HepG2 (cell line): ENCODE results near the gene USP8. TPM values are rescaled to one million over a fixed set of nuclear protein-coding genes. Genes with fewer than 3 reads are reported as not detected.
"Not testable (repeated sequence)": the region's sequence is repeated elsewhere in the genome, so short reads cannot be mapped to it uniquely, and the experiment has no call there.

Source experiments
- ATAC-seq: fragments of 200-7000 bp; cut with Tn5 transposase; 3 replicates; pipeline ENCODE4 v1.9.1; 2020; ENCODE audit warnings: mild to moderate bottlenecking, moderate library complexity
- BruUV-seq: library from RNA; stranded (reverse); fragments of 400-500 nt; replicated peaks from 2 replicates; lab custom pipeline; 2021; lab: Mats Ljungman, UMichigan
- CTCF ChIA-PET: fragments of 300-600 bp; formaldehyde crosslinking; extraction: SDS; loops from one replicate; lab custom pipeline; 2021; ENCODE audit warnings: low total read pairs, inconsistent platforms, low intra/inter-chr PET ratio; lab: Yijun Ruan, JAX
- POLR2A ChIA-PET: fragments of 350-600 bp; sonication (Branson Sonifier 250); formaldehyde crosslinking; loops from one replicate; lab custom pipeline; 2020; ENCODE audit warnings: antibody characterized with exemption, inconsistent platforms; lab: Yijun Ruan, JAX
- DNase-seq: peaks from one replicate; pipeline ENCODE4 v3.0.0-alpha.2; 2015; ENCODE audit warnings: low spot score
- FAIRE-seq: peaks from 3 replicates; lab custom pipeline; 2011; peaks lifted over from hg19 to GRCh38; lab: Jason Lieb, UNC
- H2AFZ ChIP-seq: one replicate; pipeline ENCODE4 v1.6.1; 2011; ENCODE audit warnings: low read length, inconsistent platforms
- H3K27ac ChIP-seq: fragments of 300-600 bp; 3 replicates; pipeline ENCODE4 v1.8.0; 2011; ENCODE audit warnings: mixed run types, mild to moderate bottlenecking, mixed read lengths, low read length, inconsistent platforms; ENCODE audit not compliant: insufficient read depth; ENCODE audit errors: extremely low read length
- H3K27me3 ChIP-seq, 2 experiments: fragments of 200-600 bp in 1 of 2; 2 replicates in 1 of 2; 3 replicates in 1 of 2; pipeline versions ENCODE4 v1.6.0 to v1.8.0; 2011; ENCODE audit warnings: low read length in 2 of 2, mild to moderate bottlenecking in 2 of 2, moderate library complexity in 2 of 2, inconsistent platforms in 1 of 2; ENCODE audit not compliant: insufficient read depth in 2 of 2, control insufficient read depth in 1 of 2
- H3K36me3 ChIP-seq, 2 experiments: fragments of 200-600 bp in 1 of 2; replicated peaks in 1 of 2; 2 replicates in 1 of 2; 3 replicates in 1 of 2; pipeline versions ENCODE4 v1.5.1 to v1.8.0; 2011; ENCODE audit warnings: low read length in 2 of 2, inconsistent platforms in 1 of 2; ENCODE audit not compliant: insufficient read depth in 2 of 2, control insufficient read depth in 1 of 2
- H3K4me1 ChIP-seq: 2 replicates; pipeline ENCODE4 v1.5.1; 2012; ENCODE audit warnings: low read length, inconsistent platforms; ENCODE audit not compliant: insufficient read depth
- H3K4me2 ChIP-seq: 2 replicates; pipeline ENCODE4 v1.6.0; 2011; ENCODE audit warnings: low read depth, low read length, inconsistent platforms
- H3K4me3 ChIP-seq, 3 experiments: fragments of 200-600 bp in 1 of 3; sonication (generic), shearing (Covaris generic) in 1 of 3; replicated peaks in 1 of 3; 2 replicates each; pipeline ENCODE4 v1.5.1; 2011 to 2016; ENCODE audit warnings: low read length in 3 of 3, inconsistent platforms in 2 of 3, low read depth in 2 of 3, mild to moderate bottlenecking in 2 of 3, control low read depth in 1 of 3, mixed read lengths in 1 of 3; ENCODE audit not compliant: insufficient read depth in 1 of 3
- H3K79me2 ChIP-seq: one replicate; pipeline ENCODE4 v1.6.1; 2011; ENCODE audit warnings: low read length, inconsistent platforms; ENCODE audit not compliant: insufficient read depth
- H3K9ac ChIP-seq: 2 replicates; pipeline ENCODE4 v1.6.0; 2011; ENCODE audit warnings: mild to moderate bottlenecking, low read depth, low read length, inconsistent platforms; ENCODE audit not compliant: insufficient read depth
- H3K9me3 ChIP-seq: 2 replicates; pipeline ENCODE4 v1.5.1; 2012; ENCODE audit warnings: mild to moderate bottlenecking, low read length
- H4K20me1 ChIP-seq: 2 replicates; pipeline ENCODE4 v1.6.0; 2011; ENCODE audit warnings: inconsistent platforms, mild to moderate bottlenecking, low read length, moderate library complexity; ENCODE audit not compliant: insufficient read depth
- ATM ChIP-seq: fragments of 450-650 bp; IDR thresholded peaks from 2 replicates; pipeline ENCODE4 v1.7.1; 2017; ENCODE audit warnings: mild to moderate bottlenecking, borderline replicate concordance
- CREB1 ChIP-seq, 2 experiments: fragments of 450-650 bp in 1 of 2; IDR thresholded peaks; 2 replicates each; pipeline ENCODE4 v1.6.1; 2016 to 2017; ENCODE audit warnings: control low read depth in 1 of 2, mild to moderate bottlenecking in 1 of 2, missing compliant biosample characterization in 1 of 2, missing genetic modification characterization in 1 of 2
- MAFF ChIP-seq: IDR thresholded peaks from 2 replicates; pipeline ENCODE4 v1.6.1; 2011; ENCODE audit warnings: low read depth, low read length, improper control_type of control experiment
- MAFK ChIP-seq, 2 experiments: IDR thresholded peaks in 1 of 2; conservative IDR thresholded peaks in 1 of 2; 2 replicates each; pipeline ENCODE4 v1.6.1; 2011; ENCODE audit warnings: improper control_type of control experiment in 2 of 2, low read length in 2 of 2
- NCOR1 ChIP-seq: fragments of 200-600 bp; sonication (generic); IDR thresholded peaks from 2 replicates; pipeline ENCODE4 v1.7.0; 2017; ENCODE audit warnings: antibody characterized with exemption, low read length, borderline replicate concordance
- ZNF317 ChIP-seq: sonication (generic); formaldehyde crosslinking; IDR thresholded peaks from 2 replicates; pipeline ENCODE4 v1.5.0; 2020; ENCODE audit warnings: mild to moderate bottlenecking, missing genetic modification reagents
- WGBS: methylation state at CpG from one replicate; pipeline ENCODE4 v1.1.6; 2017; ENCODE audit warnings: low lambda C conversion rate; 5-methylcytosine and 5-hydroxymethylcytosine counted together
- in situ Hi-C: cut with HindIII; loops from 2 replicates; pipeline ENCODE4 v1.10.0; 2017; ENCODE audit warnings: low pct_unique_long_range_greater_than_20kb; ENCODE audit not compliant: extremely low pct_ligation_motif_present
- intact Hi-C: fragments of 100-400 bp; cut with micrococcal nuclease; formaldehyde crosslinking; loops from one replicate; pipeline ENCODE4 v1.10.0; 2022; ENCODE audit not compliant: unreplicated experiment
- polyA plus RNA-seq, 8 experiments: library from polyadenylated mRNA; depleted of rRNA in 3 of 8; stranded (reverse) in 7 of 8; unstranded in 1 of 8; fragments of >200 nt; fragmentation: Illumina TruSeq in 4 of 8; extraction: Trizol in 4 of 8; gene quantifications; 2 replicates each; pipeline versions ENCODE4 v1.2.1 to v1.2.3, GENCODE V29; 2011 to 2016; ENCODE audit warnings: low read depth in 4 of 8, missing spikeins in 1 of 8, mixed read lengths in 1 of 8; ENCODE audit not compliant: insufficient read depth in 1 of 8
- total RNA-seq, 5 experiments: library from RNA; depleted of rRNA; stranded (reverse); fragments of >200 nt; fragmentation: Illumina TruSeq; extraction: Trizol; gene quantifications; 2 replicates each; pipeline ENCODE4 v1.2.3, GENCODE V29; 2016; ENCODE audit warnings: low read depth in 1 of 5

The USP8 gene
- total and polyA plus RNA-seq, 2 of the 13 experiments (the other 11 are each of a cell fraction or from before 2014, with no cell fraction given) = 36.4 to 50.7 TPM

DNA sequence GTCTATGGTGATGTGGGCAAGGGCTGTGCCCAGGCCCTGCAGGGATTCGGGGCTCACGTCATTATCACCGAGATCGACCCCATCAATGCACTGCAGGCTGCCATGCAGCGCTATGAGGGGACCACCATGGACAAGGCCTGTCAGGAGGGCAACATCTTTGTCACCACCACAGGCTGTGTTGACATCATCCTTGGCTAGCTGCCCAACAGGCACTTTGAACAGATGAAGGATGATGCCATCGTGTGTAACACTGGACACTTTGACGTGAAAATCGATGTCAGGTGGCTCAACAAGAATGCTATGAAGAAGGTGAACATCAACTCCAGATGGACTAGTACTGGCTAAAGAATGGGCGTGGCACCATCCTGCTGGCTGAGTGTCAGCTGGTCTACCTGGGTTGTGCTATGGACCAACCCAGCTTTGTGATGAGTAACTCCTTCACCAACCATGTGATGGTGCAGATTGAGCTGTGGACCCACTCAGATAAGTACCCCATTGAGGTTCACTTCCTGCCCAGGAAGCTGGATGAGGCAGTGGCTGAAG, 6.1 kb upstream of the USP8 start (continued):
- 0 out of 2 replicates have a peak, but pooled peaks have one; percentile 23 for TF ChIP-seq CREB1 (IDR thresholded peaks at IDR 0.05)
- TF ChIP-seq CREB1 (CRISPR knock-in tag; IDR thresholded peaks at IDR 0.05) = no peak
- no peak for TF ChIP-seq ATM
- no peak for TF ChIP-seq ZNF317 (CRISPR knock-in tag)

DNA sequence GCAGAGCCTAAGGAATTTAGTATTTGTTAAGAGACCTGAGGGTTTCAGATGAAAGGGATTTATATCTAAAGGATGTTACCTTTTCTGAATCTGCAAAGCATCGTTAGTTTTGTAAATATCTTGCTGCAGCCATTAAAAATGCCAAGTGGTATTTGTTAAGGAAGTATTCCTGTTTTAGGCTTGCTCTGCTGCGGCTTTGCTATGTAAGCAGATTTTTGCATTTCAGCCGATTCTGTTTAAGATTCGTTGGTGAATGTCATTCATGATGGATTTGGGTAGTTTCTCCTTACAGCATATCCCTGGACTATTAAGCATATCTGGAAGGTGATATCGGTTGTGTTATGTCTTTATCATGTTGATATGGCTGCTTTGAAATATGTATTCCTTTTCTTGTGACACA, 1.0 kb downstream of the USP8 start:
- FAIRE-seq = peak; percentile 37
- CTCF ChIA-PET = no interaction called here
- BruUV-seq = no TSS peak
- H3K9me3 ChIP-seq = no peaks in the 10 kb centered on the region
- in situ Hi-C loops (no loop called here), intact Hi-C loops (no loop called here)
- peaks cover 57% of the 10 kb centered on the region for H3K79me2 ChIP-seq
- no peak for DNase-seq
- ATAC-seq = no peak
- H3K4me3 ChIP-seq = peak overlapping the region; percentile 68 to 86 (median 80)
- peak; percentile 78 for TF ChIP-seq MAFF
- TF ChIP-seq MAFK (conservative IDR thresholded peaks at IDR 0.05 in 1 of 2, IDR thresholded peaks at IDR 0.05 in 1 of 2; ENCODE audit: low read length in 2 of 2) = peak; percentile 70 to 80
- TF ChIP-seq NCOR1 = no peak
- peaks cover 57% of the 10 kb centered on the region for H3K4me1 ChIP-seq
- 2% methylated on average over 5 of the region's 5 CpGs for WGBS
- POLR2A ChIA-PET = interaction anchor here (1.3 to 4.1 kb wide), 3 partner anchors 9 to 70 kb away, joined by 4 to 62 read pairs (median 9); partner anchors contain the start of gene GABPB1
- H3K9ac ChIP-seq = peak overlapping the region; percentile 89
- peak overlapping the region; percentile 76 for H3K4me2 ChIP-seq
- H3K27ac ChIP-seq = peak overlapping the region; percentile 89
- peaks cover 16% of the 10 kb centered on the region for H4K20me1 ChIP-seq
- peaks cover 0 to 4% of the 10 kb centered on the region in 2 experiments; a peak in 2 of 5 replicates for H3K36me3 ChIP-seq
- no peaks in the 10 kb centered on the region; a peak in 1 of 5 replicates for H3K27me3 ChIP-seq
- H2AFZ ChIP-seq = no peak overlapping the region

DNA sequence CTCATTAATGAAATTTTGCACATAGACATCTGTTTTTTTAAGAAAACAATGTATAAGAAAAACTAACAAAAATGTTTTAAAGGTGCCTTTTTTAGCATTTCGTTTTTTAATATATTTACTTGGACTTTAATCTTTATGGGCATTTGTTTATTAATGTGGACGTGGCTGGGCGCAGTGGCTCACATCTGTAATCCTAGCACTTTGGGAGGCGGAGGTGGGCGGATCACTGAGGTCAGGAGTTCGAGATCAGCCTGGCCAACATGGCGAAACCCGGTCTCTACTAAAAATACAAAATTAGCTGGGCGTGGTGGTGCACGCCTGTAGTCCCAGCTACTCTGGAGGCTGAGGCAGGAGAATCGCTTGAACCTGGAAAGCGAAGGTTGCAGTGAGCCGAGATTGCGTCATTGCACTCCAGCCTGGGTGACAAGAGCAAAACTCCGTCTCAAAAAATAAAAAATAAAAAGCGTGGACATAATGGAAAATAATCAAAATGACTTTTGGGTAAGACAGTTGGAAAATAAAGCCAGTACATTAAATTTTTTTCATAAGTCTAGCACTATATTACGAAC, 1.6 kb downstream of the USP8 start:
- CTCF ChIA-PET, intact Hi-C loops, H3K27me3 ChIP-seq, H3K36me3 ChIP-seq, H3K9me3 ChIP-seq, ATAC-seq, H2AFZ ChIP-seq, BruUV-seq, FAIRE-seq, in situ Hi-C loops, DNase-seq: not testable (repeated sequence)
- peaks cover 57% of the 10 kb centered on the region for H3K4me1 ChIP-seq
- H4K20me1 ChIP-seq = peaks cover 17% of the 10 kb centered on the region
- peak overlapping the region; percentile 89 for H3K9ac ChIP-seq
- peak overlapping the region; percentile 89 for H3K27ac ChIP-seq
- peaks cover 63% of the 10 kb centered on the region for H3K79me2 ChIP-seq
- POLR2A ChIA-PET = interaction anchor here (0.6 kb wide), 1 partner anchor 18 kb away, joined by 3 read pairs; no protein-coding TSS in a partner anchor
- 70% methylated on average over 17 of the region's 17 CpGs for WGBS
- H3K4me2 ChIP-seq = peak overlapping the region; percentile 76
- H3K4me3 ChIP-seq = peak overlapping the region; percentile 68 to 86 (median 80)
